Neutrophil (primary cell): ENCODE data around the gene CDKN2AIP.
"Not testable (repeated sequence)": the region's sequence is repeated elsewhere in the genome, so short reads cannot be mapped to it uniquely, and the experiment has no call there.

Source experiments
- H3K27ac ChIP-seq: fragments of 200-600 bp; sonication (generic); 2 replicates; pipeline ENCODE4 v1.5.1; 2016; ENCODE audit warnings: mild to moderate bottlenecking, moderate library complexity
- H3K27me3 ChIP-seq: fragments of 200-600 bp; sonication (generic); 2 replicates; pipeline ENCODE4 v1.6.0; 2016; ENCODE audit warnings: mild to moderate bottlenecking
- H3K36me3 ChIP-seq: fragments of 200-600 bp; sonication (generic); 2 replicates; pipeline ENCODE4 v1.5.1; 2017
- H3K4me1 ChIP-seq, 2 experiments: fragments of 200-600 bp in 1 of 2; sonication (generic) in 1 of 2; 1 replicate in 1 of 2; 2 replicates in 1 of 2; pipeline versions ENCODE4 v1.5.1 to v1.6.1; 2013 to 2016; ENCODE audit warnings: low read depth in 1 of 2, low read length in 1 of 2, mild to moderate bottlenecking in 1 of 2, moderate library complexity in 1 of 2; ENCODE audit not compliant: control insufficient read depth in 1 of 2, insufficient read depth in 1 of 2
- H3K4me3 ChIP-seq, 2 experiments: fragments of 200-600 bp in 1 of 2; sonication (generic) in 1 of 2; 1 replicate in 1 of 2; 2 replicates in 1 of 2; pipeline ENCODE4 v1.5.1; 2013 to 2016; ENCODE audit warnings: low read depth in 1 of 2, low read length in 1 of 2, mild to moderate bottlenecking in 1 of 2, moderate library complexity in 1 of 2
- H3K9me3 ChIP-seq: fragments of 200-600 bp; sonication (generic); 2 replicates; pipeline ENCODE4 v1.5.1; 2016
- CTCF ChIP-seq: fragments of 200-600 bp; sonication (generic); IDR thresholded peaks from 2 replicates; pipeline ENCODE4 v1.5.1; 2016; ENCODE audit warnings: antibody characterized with exemption

Gene CDKN2AIP

GRCh38 chr4:183430317-183430993, 14.0 kb upstream of the CDKN2AIP start:
- no peak overlapping the region for H3K27ac ChIP-seq
- H3K4me3 ChIP-seq: no peak overlapping the region
- TF ChIP-seq CTCF: no peak
- no peaks in the 10 kb centered on the region for H3K27me3 ChIP-seq
- H3K9me3 ChIP-seq: no peaks in the 10 kb centered on the region
- H3K36me3 ChIP-seq: no peaks in the 10 kb centered on the region
- no peaks in the 10 kb centered on the region for H3K4me1 ChIP-seq

- no peak overlapping the region for H3K27ac ChIP-seq
Observed at GRCh38 chr4:183430994-183431347, 13.5 kb upstream of the CDKN2AIP start.

GRCh38 chr4:183431614-183432013, 12.8 kb upstream of the CDKN2AIP start:
- H3K27me3 ChIP-seq: no peaks in the 10 kb centered on the region
- H3K36me3 ChIP-seq: no peaks in the 10 kb centered on the region
- no peak for TF ChIP-seq CTCF
- no peaks in the 10 kb centered on the region for H3K4me1 ChIP-seq
- no peak overlapping the region for H3K27ac ChIP-seq
- H3K9me3 ChIP-seq: no peaks in the 10 kb centered on the region
- no peak overlapping the region for H3K4me3 ChIP-seq

More at GRCh38 chr4:183430994-183431347, 13.5 kb upstream of the CDKN2AIP start:
- H3K4me3 ChIP-seq: no peak overlapping the region
- no peaks in the 10 kb centered on the region for H3K36me3 ChIP-seq
- H3K9me3 ChIP-seq: no peaks in the 10 kb centered on the region
- no peak for TF ChIP-seq CTCF
- H3K4me1 ChIP-seq: no peaks in the 10 kb centered on the region
- no peaks in the 10 kb centered on the region for H3K27me3 ChIP-seq

GRCh38 chr4:183433183-183433582, 11.3 kb upstream of the CDKN2AIP start:
- H3K27me3 ChIP-seq, H3K27ac ChIP-seq, H3K4me1 ChIP-seq, H3K36me3 ChIP-seq, H3K4me3 ChIP-seq, H3K9me3 ChIP-seq: not testable (repeated sequence)

GRCh38 chr4:183434264-183434663, 10.2 kb upstream of the CDKN2AIP start:
- Histone ChIP-seq H3K4me1 (no peaks in the 10 kb centered on the region), H3K27me3 (no peaks in the 10 kb centered on the region), H3K9me3 (no peaks in the 10 kb centered on the region), H3K4me3 (no peak overlapping the region), H3K27ac (no peak overlapping the region), H3K36me3 (no peaks in the 10 kb centered on the region)
- TF ChIP-seq CTCF: no peak

GRCh38 chr4:183434666-183435190, 9.7 kb upstream of the CDKN2AIP start:
- no peaks in the 10 kb centered on the region for H3K36me3 ChIP-seq
- no peak overlapping the region for H3K27ac ChIP-seq
- H3K4me1 ChIP-seq: no peaks in the 10 kb centered on the region
- no peaks in the 10 kb centered on the region for H3K9me3 ChIP-seq
- no peaks in the 10 kb centered on the region for H3K27me3 ChIP-seq
- H3K4me3 ChIP-seq: no peak overlapping the region
- TF ChIP-seq CTCF: no peak
